ENCODE data around the gene PRR20G.

- TF ChIP-seq POLR2AphosphoS5 (IDR thresholded peaks at IDR 0.05; ENCODE audit: low read depth, low read length) = no peak
- no peak for TF ChIP-seq SIN3A (IDR thresholded peaks at IDR 0.05; ENCODE audit: borderline replicate concordance, insufficient read depth, low read length)
- TF ChIP-seq TAF1 (IDR thresholded peaks at IDR 0.05; ENCODE audit: borderline replicate concordance, insufficient read depth, low read length) = no peak
- TF ChIP-seq REST (IDR thresholded peaks at IDR 0.05; ENCODE audit: insufficient read depth in 1 of 2, low read depth in 2 of 2, low read length in 2 of 2) = no peak
Measured at GRCh38 chr3:127305499-127306060, 17.7 kb upstream of the PRR20G start.
